ENCODE data around the gene DHX57.
A peak's percentile ranks its signal among the peaks of the same experiment; 100 is the strongest.

The DHX57 gene

DNA sequence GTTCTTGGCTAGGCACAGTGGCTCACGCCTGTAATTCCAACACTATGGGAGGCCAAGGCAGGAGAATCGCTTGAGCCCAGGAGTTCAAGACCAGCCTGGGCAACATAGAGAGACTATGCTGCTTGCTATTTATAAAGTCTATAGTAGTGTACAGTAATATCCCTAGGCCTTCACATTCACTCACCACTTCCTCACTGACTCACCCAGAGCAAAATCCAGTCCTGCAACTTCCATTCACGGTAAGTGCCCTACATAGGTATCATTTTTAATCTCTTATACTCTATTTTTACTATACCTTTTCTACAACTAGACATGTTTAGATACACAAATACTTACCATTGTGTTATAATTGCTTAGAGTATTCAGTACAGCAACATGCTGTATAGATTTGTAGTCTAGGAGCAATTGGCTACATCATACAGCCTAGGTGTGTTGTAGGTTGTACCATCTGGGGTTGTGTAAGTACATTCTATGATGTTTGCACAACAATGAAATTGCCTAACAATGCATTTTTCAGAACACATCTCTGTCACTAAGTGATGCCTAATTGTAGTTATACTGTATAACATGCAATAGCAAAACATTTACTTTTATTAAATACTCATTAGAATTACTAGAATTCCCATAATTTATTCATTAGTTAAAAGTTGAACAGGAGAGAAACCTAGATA lies 8.8 kb downstream of the DHX57 start:
- DNase-seq: no peak

DNA sequence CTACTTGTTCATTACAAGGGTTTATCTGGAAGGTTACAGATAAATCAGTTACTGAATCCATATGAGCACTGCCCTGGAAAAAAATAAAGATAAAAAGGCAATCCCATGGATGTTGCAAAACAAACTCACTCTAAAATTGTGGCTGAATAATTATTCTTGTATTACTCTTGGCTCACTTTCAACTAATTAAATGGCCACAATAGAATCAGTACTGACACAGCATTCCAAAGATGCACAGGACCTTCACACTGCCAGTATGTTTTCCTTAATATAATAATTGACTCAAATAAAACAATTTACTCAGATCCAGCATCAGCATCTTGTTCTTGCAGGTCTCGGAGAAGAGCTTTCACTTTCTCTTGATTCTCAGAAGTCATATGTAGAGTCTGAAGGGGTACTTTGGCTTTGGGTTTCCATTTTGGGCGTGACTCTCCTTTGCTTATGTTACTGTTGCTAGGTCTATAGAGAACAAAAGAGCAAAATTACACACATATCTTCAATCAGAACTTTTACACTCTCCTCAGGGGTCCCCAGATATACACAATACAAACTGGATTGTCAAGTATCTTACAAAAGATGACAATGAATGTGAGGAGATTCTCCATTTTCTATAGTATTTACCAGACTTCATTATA lies 12.6 kb downstream of the DHX57 start:
- no peak for DNase-seq

DNA sequence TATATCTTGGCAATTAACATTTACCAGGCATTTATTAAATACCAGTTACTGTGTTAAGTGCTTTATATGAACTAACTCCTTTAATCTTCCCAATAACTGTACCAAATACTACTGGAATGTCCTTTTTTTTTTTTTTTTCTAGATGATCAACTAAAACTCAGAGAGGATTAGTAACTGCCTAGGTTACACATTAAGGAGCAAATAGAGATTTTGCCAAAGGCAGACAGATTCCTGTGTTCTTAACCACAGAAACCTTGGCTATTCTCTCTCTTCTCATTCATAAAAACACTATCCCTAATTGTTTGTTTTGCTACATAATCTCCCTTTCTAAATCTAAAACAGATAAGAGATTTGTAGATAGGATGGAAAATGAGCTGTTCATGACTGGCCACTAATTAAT lies 13.3 kb downstream of the DHX57 start:
- DNase-seq: no peak

DNA sequence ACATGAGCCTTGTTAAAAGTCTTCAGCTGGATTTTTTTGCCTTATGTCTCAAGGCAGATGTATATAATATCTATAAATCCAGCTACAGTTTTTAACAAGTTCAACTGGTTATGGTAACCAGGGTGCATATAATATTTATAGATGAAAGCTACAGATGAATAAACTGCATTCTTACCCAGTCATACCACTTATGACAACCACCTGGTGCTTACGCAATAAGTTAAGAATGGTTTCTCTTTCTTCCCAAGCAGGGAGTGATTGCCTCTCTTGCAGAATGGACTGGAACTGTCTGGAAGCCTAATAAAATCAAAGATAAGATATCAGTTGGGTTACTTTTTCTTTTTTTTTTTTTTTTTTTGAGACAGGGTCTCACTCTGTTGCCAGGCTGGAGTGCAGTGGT lies 19.6 kb downstream of the DHX57 start:
- no peak for DNase-seq

DNA sequence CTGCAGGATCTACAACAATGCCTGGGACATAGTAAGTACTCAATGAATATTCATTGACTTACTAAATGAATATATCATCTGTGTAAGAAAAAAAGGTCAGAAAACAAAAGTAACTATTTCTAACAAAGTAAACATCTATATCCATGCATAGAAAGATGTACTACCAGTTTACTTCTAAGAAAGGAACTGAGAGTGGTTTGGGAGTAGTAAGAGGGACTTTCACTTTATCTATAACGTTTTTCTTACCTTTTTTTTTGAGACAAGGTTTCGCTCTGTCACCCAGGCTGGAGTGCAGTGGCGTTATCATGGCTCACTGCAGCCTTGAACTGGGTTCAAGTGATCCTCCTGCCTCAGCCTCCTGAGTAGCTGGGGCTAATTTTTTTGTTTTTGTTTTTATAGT lies 25.7 kb downstream of the DHX57 start:
- DNase-seq: no peak

DNA sequence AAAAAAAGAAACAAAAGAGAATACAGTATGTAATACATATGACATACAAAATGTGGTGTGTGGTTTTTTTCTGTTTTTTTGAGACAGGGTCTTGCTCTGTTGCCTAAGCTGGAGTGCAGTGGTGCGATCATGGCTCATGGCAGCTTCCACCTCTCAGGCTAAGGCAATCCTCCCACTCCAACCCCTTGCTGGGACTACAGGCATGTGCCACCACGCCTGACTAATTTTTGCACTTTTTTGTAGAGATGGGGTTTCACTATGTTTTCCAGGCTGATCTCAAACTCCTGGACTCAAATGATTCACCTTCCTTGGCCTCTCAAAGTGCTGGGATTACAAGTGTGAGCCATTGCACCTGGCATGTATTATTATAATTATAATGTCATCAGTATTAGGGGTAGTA lies 38.9 kb downstream of the DHX57 start:
- DNase-seq: no peak

DNA sequence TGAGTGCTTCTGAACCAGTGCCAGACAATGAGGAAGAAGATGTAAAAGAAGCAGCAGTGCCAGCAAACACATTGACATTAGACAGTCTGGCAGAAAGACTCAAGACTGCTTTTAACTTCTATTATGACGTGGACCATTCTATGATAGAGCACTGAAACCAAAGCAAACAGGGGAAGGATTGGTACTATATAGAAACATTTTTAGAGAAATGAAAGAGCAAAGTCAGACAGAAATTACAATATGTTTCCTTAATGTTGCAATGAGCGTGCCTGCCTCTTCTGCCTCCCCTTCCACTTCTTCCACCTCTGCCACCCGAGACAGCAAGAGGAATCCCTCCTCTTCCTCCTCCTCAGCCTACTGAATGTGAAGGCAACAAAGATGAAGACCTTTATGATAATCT lies 39.7 kb downstream of the DHX57 start:
- DNase-seq: no peak

DNA sequence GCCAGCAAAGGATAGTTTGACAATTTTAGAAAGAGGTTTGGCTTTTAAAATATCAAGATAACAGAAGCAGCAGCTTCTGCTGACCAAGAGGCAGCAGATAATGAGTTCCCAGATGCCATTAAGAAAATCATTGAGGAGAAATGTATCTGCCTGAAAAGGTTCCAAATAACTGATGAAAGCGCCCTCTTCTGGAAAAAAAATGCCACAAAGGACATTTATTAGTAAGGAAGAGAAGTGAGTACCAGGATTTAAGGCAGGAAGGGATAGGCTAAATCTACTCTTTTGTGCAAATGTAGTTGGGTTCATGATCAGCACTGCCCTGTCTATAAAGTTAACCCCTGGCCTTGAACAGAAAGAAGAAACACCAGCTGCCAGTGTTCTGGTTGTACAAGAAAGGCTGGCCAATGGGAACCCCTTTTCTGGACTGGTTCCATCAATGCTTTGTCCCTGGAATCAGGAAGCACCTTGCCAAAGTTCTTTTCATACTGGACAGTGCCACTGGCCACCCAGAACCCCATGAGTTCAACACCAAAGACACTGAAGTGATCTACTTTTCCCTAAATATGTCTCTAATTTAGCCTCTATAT lies 40.6 kb downstream of the DHX57 start:
- DNase-seq: peak; percentile 35 to 51

DNA sequence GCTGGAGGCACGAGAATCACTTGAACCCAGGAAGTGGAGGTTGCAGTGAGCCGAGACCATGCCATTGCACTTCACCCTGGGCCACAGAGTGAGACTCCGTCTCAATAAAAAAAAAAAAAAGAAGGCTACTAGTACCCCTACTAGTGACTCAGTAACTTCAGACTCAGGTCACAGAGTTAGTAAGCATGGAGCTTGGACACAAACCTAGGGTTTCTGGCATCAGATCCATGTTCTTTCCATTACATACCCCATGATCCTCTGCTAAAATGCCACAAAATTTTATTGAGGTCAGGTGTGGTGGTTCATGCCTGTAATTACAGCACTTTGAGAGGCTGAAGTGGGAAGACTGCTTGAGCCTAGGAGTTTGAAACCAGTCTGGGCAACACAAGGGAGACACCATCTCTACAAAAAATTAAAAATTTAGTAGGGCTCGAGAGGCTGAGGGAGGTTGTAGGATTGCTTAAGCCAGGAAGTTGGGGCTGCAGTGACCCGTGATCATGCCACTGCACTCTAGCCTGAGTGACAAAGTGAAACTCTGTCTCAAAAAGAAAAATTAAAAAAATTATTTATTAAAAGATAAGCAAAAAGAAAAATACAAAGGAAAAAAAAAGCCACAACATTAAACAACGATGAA lies 45.1 kb downstream of the DHX57 start:
- no peak for DNase-seq

DNA sequence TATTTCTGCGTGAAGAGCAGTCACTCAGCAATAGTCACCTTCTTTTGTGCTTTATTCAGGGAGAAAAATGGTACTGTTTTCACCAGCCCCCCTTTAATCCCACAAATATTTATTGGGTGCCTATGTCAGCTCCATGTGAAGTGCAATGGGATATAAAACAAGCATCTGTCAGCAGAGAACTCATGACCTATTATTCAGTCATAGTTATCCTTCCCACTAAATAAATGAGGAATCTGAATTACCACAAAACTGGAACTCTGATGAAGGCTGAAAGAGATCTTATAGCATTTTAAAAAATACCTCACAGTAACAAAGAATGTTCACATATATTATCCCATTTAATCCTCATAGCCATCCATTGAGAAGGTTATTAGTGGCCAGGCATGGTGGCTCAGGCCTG lies 45.8 kb downstream of the DHX57 start:
- DNase-seq: no peak

DNA sequence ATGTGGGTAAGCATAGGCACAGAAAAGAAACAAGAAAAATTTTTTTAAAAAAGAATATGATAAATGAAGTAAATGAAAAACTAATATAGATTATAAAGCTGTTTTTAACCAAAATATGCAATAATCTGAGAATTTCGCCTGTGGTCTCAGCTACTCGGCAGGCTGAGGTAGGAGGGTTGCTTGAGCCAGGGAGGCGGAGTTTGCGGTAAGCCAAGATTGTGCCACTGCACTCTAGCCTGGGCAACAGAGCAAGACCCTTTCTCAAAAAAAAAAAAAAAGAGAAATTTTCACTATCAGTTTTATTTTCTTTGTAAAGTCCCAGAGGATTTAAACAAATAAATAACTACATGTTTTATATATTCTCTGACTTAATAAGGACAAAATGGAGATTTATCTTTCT lies 47.3 kb downstream of the DHX57 start:
- DNase-seq: no peak

DNA sequence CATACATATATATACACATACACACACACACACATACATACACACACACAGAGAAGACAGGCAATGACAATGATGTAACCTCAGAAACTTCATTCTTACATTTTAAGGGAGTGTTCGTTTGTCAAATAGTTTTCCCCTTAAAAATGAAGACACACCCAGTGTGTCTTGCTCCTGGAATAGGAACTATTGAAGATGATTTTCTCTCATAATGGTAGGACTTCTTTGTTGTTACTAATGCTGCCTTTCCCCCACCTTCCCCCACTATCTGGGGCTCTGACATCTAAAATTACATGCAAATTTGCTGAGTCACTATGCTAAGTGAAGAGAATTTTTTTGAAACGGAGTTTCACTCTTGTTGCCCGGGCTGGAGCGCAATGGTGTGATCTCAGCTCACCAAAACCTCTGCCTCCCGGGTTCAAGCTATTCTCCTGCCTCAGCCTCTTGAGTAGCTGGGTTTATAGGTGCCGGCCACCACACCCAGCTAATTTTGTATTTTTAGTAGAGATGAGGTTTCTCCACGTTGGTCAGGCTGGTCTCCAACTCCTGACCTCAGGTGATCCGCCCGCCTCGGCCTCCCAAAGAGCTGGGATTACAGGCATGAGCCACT lies 48.1 kb downstream of the DHX57 start:
- peak in 1 of 2 experiments; percentile 0 for DNase-seq

DNA sequence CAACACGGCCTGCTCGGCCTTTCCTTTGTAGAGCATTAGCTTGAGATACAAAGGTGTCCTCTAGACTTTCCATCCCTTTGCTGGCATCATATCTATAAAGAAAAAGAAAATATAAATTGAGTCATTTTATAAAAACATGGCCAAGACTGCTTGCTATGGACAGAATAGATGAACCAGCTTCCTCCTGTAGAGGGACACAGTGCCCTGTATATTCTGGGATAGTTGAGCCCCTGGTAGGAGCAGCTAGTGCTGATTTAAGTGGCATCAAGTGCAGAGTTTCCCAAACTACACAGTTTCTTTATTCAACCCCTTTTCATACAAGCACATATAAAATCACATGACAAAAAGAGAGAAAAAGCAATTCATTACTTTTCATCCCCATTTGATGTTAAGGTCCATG lies 49.8 kb downstream of the DHX57 start:
- no peak for DNase-seq

DNA sequence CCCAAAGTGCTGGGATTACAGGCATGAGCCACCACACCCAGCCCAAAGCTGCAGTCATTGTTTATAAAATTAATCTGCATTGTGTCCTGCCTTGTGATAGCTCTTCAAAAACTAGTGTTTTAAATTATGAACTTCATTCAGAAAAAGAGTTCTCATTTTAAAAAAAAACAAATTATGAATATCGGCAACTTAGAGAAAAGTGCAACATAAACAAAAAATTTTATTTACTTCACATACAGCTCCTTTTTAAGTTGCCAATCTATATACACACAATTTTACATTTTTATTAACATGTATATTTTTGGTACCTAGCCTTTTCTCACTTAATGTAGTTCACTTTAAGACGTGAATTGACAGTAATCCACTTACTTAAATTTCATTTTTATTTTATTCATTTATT lies 50.8 kb downstream of the DHX57 start:
- DNase-seq: no peak

DNA sequence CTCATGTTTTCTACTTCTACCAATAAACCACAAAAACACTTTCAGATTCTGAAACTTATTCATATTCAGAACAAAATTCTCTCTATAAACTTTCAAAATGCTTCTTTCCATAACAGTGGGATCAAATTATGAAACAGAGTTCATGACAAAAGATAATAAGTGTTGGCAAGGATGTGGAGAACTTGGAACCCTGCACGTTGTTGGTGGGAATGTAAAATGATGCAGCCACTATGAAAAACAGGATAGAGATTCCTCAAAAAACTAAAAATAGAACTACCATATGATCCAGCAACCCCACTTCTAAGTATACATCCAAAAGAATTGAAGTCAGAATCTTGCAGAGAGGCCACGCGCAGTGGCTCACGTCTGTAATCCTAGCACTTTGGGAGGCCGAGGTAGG lies 52.3 kb downstream of the DHX57 start:
- no peak for DNase-seq

DNA sequence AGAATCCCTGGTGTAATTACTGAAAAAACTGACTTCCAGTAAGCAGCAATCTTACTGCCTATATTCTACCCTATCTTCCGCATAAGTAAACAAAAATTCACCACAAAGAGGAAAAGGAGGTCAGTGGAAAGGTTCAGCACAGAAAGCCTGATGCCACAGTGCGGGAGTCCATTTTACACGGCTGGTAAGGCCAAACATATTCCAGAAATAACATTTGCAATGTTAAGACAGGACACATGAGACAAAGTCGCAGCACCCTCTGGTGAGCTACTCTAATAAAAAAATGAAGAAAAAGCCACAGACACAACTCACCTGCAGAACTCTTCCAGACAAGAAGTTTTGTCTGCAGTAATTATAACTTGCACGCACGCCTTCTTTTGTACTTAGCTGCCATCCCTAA lies 57.2 kb downstream of the DHX57 start:
- DNase-seq: no peak

DNA sequence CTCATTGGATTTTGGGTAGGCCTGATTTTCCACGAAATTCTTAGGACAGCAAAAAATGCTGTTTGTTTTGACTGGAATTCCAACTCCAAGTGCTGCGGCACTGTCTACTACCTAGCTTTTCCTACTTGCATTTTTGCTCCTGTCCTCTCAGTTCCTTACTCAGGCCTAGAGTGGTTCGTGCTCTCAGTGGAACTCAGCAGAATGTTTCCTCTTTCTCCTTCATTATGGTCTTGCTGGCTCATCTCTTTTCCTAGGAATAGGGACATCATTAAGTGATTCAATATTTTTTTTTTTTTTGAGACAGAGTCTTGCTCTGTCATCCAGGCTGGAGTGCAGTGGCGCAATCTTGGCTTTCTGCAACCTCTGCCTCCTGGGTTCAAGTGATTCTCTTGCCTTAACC lies 59.8 kb downstream of the DHX57 start:
- no peak for DNase-seq

DNA sequence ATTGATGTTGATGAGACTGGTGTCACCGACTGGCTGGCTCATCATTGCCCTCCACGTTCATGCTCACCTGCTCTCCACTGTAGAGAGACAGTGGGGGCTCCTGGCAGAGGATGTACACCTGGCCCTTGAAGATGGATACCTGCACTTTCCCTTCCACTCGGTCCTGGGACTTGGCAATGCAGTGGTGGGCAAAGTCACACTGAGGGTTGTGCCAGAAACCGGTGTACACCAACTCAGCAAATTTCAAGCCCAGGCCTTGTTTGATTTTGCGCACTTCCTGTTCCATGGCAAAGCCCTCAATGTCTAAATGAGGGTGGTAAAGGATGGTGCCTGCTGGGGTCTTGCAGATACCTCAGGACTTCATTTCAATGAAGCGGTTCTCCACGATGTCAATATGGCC lies 65.2 kb downstream of the DHX57 start:
- no peak for DNase-seq

DNA sequence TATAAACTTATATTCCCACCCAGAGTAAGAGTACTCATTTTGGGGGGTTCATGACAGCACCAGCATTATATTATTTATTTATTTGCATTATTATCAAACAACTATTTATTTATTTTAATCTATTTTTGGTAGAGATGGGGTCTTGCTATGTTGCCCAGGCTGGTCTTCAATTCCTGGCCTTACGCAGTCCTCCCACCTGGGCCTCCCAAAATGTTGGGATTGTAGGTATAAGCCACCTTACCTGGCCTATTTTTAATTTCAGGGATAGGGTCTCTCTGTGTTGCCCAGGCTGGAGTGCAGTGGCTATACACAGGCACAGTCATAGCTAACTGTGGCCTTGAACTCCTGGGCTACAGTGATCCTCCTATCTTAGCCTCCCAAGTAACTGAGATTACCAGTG lies 67.1 kb downstream of the DHX57 start:
- no peak for DNase-seq

DNA sequence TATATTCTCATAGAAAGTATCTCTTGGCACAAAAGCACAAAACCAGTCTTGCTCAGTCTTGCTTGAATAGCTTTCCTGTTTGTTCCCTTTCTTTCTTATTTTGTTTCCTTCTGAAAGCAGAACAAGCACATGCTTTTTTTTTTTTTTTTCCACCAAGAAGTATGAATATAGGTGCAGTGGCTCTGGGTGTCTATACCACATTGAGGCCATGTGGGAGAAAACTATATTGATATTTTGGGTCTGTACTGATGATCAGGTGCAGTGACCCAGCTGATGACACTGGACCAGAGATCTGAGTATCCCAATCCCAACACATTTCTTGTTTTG lies 69.0 kb downstream of the DHX57 start:
- DNase-seq: no peak

DNA sequence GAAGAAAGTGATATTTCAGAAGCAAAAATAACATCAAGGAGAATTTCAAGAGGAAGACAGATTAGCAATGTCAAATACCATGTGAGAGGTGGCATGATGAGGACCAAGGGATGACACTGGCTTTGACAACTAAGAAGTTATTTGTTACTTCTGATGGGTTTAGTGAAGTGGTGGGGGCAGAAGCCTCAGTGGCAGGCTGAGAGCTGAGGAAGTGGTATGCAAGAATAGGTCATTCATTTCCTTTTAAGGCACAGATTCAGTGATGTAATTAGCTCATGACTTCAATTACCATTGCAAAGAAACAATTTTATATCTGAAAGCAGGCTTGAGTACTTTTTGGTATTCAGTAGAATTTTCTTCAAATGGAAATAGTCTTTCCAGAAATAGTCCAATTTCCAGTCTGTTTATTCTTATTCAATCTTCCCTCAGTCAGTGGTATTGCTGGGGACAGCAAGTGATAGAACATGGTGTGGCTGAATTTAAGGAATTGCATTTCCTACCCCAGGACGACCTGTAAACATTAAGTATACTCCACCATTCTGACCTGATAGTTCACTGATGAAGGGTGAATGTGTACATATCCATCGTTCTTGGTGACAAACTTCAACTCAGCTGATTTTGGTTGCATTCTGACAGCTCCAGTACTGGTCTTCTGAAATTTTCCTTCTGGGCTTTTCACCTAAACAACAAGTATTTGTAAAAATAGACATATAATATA lies 69.6 kb downstream of the DHX57 start:
- no peak for DNase-seq

DNA sequence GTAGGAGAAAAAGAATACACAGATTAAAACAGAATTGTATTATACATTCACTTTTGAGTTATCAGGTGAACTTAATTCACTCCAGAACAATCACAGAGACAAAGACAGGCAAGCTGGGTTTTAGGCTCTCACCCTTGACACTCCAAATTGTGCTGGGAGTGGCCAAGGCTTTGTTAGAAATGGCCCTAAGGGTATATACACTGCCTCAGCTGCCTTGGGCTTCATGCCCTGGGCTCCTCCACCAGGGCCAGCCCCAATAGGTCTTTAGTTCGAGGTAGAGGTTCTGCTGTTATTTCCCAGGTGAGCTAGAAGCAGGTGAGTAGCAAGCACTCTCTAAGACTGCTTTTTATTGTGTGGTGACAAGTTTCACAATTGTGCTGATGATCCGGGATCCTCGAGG lies 77.8 kb downstream of the DHX57 start:
- DNase-seq: no peak

DNA sequence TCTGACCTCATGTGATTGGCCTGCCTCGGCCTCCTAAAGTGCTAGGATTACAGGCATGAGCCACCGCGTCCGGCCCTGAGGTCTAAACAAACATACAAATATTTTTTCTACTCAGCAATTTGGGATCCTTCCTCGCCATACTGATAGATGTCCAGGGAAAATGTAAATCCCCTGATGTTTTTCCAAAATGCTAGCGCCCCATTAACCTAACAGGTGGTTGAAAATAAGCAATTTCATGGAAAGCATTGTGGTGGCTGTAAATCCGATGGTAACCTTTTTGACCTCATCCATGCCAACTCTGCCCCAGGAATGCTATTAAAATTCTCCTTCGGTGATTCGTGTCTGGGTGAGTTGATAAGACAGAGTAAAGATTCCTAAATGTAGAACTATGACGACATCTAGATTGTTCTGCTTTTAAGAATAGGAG lies 78.5 kb downstream of the DHX57 start:
- DNase-seq: no peak

All from NCI-H2081 (cell line).